Lung (tissue), 12 donors: Measurements from ENCODE around the gene EFCAB9. TPM values are rescaled to one million over a fixed set of nuclear protein-coding genes. Genes with fewer than 3 reads are reported as not detected.
"Not testable (repeated sequence)": the region's sequence is repeated elsewhere in the genome, so short reads cannot be mapped to it uniquely, and the experiment has no call there.

Source experiments
- ATAC-seq: fragments of 200-7000 bp; cut with Tn5 transposase; one replicate; pipeline ENCODE4 v1.9.1; 2020; ENCODE audit warnings: moderate number of reproducible peaks; ENCODE audit not compliant: insufficient read depth, low FRiP score
- DNase-seq, 3 donors: peaks; one replicate each; pipeline ENCODE4 v3.0.0-alpha.2; 2013 to 2017
- H3K27ac ChIP-seq, 2 donors: one replicate each; pipeline ENCODE4 v1.5.1; 2013; ENCODE audit warnings: mild to moderate bottlenecking in 2 of 2, moderate library complexity in 2 of 2, control low read depth in 1 of 2, inconsistent platforms in 1 of 2, low read depth in 1 of 2, low read length in 1 of 2
- H3K27me3 ChIP-seq, 3 donors: one replicate each; pipeline ENCODE4 v1.5.1; 2013; ENCODE audit warnings: low read length in 2 of 3; ENCODE audit not compliant: control insufficient read depth in 3 of 3, insufficient read depth in 3 of 3
- H3K36me3 ChIP-seq, 4 donors: one replicate each; pipeline ENCODE4 v1.5.1; 2013; ENCODE audit warnings: low read length in 4 of 4, mild to moderate bottlenecking in 1 of 4, moderate library complexity in 1 of 4; ENCODE audit not compliant: control insufficient read depth in 4 of 4, insufficient read depth in 4 of 4
- H3K4me1 ChIP-seq, 5 donors: one replicate each; pipeline ENCODE4 v1.5.1; 2013; ENCODE audit warnings: low read length in 5 of 5, mild to moderate bottlenecking in 2 of 5, moderate library complexity in 1 of 5; ENCODE audit not compliant: control insufficient read depth in 5 of 5, insufficient read depth in 5 of 5
- H3K4me3 ChIP-seq: one replicate; pipeline ENCODE4 v1.5.1; 2013; ENCODE audit warnings: mild to moderate bottlenecking, control low read depth, moderate library complexity
- H3K9ac ChIP-seq, 2 donors: one replicate each; pipeline ENCODE4 v1.5.1; 2013; ENCODE audit warnings: low read length in 2 of 2, control low read depth in 1 of 2; ENCODE audit not compliant: insufficient read depth in 1 of 2
- H3K9me3 ChIP-seq, 4 donors: one replicate each; pipeline ENCODE4 v1.5.1; 2013; ENCODE audit warnings: low read length in 3 of 4, mild to moderate bottlenecking in 1 of 4, moderate library complexity in 1 of 4; ENCODE audit not compliant: control insufficient read depth in 4 of 4, insufficient read depth in 3 of 4
- WGBS, 2 donors: extraction: QIAGEN DNeasy Blood & Tissue Kit; methylation state at CpG; one replicate each; pipeline ENCODE4 v1.1.7; 2013; 5-methylcytosine and 5-hydroxymethylcytosine counted together
- polyA plus RNA-seq, 2 donors: library from polyadenylated mRNA; stranded (reverse); fragments of 200-250 nt; gene quantifications; one replicate each; pipeline ENCODE4 v1.2.1, GENCODE V29; 2013
- total RNA-seq, 2 donors: library from RNA; depleted of rRNA in 1 of 2; stranded (reverse); fragments of >200 nt in 1 of 2; gene quantifications; one replicate each; pipeline ENCODE4 v1.2.1, GENCODE V29; 2014 to 2021
- TF ChIP-seq, protein P1 (sequence below): IDR thresholded peaks from 2 replicates; pipeline ENCODE4 v1.5.1; 2012; ENCODE audit warnings: mild to moderate bottlenecking; ENCODE audit errors: control extremely low read depth, extremely low read depth
- donor health status: control.
- donor health status: control.
- donor health status: Bipolar disorder and iron deficiency.
- donor health status: healthy.
- donor health status: DM: yes; HTN: yes; CAD: no.

The EFCAB9 gene
- total and polyA plus RNA-seq, 4 donors = not detected

GRCh38 chr5:172148381-172148780 is 45.6 kb upstream of the EFCAB9 start:
- no peaks in the 10 kb centered on the region for H3K27me3 ChIP-seq
- ATAC-seq = no peak
- TF ChIP-seq, protein P1, sequence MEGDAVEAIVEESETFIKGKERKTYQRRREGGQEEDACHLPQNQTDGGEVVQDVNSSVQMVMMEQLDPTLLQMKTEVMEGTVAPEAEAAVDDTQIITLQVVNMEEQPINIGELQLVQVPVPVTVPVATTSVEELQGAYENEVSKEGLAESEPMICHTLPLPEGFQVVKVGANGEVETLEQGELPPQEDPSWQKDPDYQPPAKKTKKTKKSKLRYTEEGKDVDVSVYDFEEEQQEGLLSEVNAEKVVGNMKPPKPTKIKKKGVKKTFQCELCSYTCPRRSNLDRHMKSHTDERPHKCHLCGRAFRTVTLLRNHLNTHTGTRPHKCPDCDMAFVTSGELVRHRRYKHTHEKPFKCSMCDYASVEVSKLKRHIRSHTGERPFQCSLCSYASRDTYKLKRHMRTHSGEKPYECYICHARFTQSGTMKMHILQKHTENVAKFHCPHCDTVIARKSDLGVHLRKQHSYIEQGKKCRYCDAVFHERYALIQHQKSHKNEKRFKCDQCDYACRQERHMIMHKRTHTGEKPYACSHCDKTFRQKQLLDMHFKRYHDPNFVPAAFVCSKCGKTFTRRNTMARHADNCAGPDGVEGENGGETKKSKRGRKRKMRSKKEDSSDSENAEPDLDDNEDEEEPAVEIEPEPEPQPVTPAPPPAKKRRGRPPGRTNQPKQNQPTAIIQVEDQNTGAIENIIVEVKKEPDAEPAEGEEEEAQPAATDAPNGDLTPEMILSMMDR = no peak
- no peak overlapping the region for H3K9ac ChIP-seq
- WGBS, 2 donors = 89 to 95% methylated on average over 9 of the region's 9 CpGs
- no peak overlapping the region for H3K27ac ChIP-seq
- H3K9me3 ChIP-seq = no peaks in the 10 kb centered on the region
- peaks cover 0 to 3% (median 1%) of the 10 kb centered on the region in 4 donors for H3K36me3 ChIP-seq
- no peak overlapping the region for H3K4me3 ChIP-seq
- H3K4me1 ChIP-seq = peaks cover 0 to 23% (median 0%) of the 10 kb centered on the region in 5 donors
- DNase-seq = no peak

- peaks cover 0 to 3% (median 3%) of the 10 kb centered on the region in 4 donors for H3K36me3 ChIP-seq
- H3K9me3 ChIP-seq = no peaks in the 10 kb centered on the region
- H3K4me1 ChIP-seq = peaks cover 0 to 22% (median 0%) of the 10 kb centered on the region in 5 donors
- H3K9ac ChIP-seq = no peak overlapping the region
- H3K4me3 ChIP-seq = no peak overlapping the region
- DNase-seq (no peak), ATAC-seq (no peak)
- TF ChIP-seq, protein P1 = no peak
- H3K27ac ChIP-seq = no peak overlapping the region
- WGBS, 2 donors = 84 to 85% methylated on average over 3 of the region's 3 CpGs
- H3K27me3 ChIP-seq = no peaks in the 10 kb centered on the region
Observed at GRCh38 chr5:172149073-172149472, 44.9 kb upstream of the EFCAB9 start.

GRCh38 chr5:172149481-172149880 is 44.5 kb upstream of the EFCAB9 start:
- 87 to 93% methylated on average over 11 of the region's 11 CpGs for WGBS, 2 donors
- not testable (repeated sequence) for H3K27me3 ChIP-seq, H3K9ac ChIP-seq, ATAC-seq, DNase-seq, H3K4me3 ChIP-seq, H3K27ac ChIP-seq, H3K36me3 ChIP-seq, H3K9me3 ChIP-seq
- H3K4me1 ChIP-seq = peaks cover 0 to 19% (median 0%) of the 10 kb centered on the region in 5 donors

DNA sequence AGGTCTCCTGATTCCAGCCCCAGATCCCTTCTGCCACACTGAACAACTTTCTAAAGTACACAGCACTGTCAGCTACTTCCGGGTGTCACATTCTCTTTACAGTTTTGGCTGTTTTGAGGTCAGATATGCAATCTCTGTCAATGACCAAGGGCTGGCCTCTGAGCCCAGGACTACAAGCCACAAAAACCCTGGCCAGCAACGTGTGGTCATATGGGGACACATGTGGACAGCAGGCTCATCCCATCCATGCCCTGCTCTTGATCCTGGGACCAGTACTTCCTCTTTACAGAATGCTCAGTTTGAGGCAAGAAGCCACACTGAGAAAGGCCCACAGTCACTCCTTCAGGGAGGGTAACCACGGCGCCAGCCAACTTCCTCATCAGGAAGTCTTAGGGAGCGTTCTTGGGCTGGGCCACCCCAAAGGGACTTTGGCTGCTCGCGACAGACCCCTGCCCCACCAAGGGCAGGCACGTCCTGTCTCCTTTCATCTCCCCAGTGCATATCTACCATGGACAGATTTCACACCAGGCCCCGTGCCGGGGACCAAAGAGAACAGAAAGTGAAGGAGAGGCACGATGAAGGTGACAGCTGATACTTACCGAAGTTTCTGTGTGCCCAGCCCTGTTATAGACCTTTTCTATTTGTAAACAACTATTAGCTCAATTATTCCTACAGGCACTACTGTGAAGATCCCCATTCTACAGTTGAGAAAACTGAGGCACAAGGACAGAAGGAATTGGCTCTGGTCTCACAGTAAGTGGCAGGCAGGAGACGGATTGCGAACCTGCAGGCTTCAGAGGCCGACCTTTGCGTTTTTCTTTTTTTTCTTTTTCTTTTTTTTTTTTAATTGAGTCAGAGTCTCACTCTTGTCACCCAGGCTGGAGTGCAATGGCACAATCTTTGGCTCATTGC is 43.2 kb upstream of the EFCAB9 start:
- DNase-seq (no peak), ATAC-seq (peak; percentile 50)
- Histone ChIP-seq H3K27me3 (no peaks in the 10 kb centered on the region), H3K9ac (no peak overlapping the region), H3K9me3 (no peaks in the 10 kb centered on the region), H3K36me3 (peaks cover 0 to 7% (median 3%) of the 10 kb centered on the region in 4 donors), H3K4me1 (peaks cover 0 to 11% (median 0%) of the 10 kb centered on the region in 5 donors), H3K4me3 (no peak overlapping the region), H3K27ac (peak overlapping the region in 1 of 2 donors; percentile 59)
- TF ChIP-seq, protein P1 = no peak
- WGBS, 2 donors = 34 to 47% methylated on average over 16 of the region's 16 CpGs
